Activated CD4-positive, alpha-beta memory T cell treated with anti-CD3 and anti-CD28 coated beads for 36 hours (primary cell): Measurements from ENCODE around the gene MARCHF9. TPM values are rescaled to one million over a fixed set of nuclear protein-coding genes. Genes with fewer than 3 reads are reported as not detected.

Experiments used
- CTCF ChIA-PET: fragments of 350-600 bp; sonication (Branson Sonifier 250); formaldehyde crosslinking; loops from one replicate; lab custom pipeline; 2021; ENCODE audit warnings: antibody characterized with exemption, inconsistent platforms; lab: Charles Lee
- POLR2A ChIA-PET: fragments of 350-600 bp; sonication (Branson Sonifier 250); formaldehyde crosslinking; loops from one replicate; lab custom pipeline; 2021; ENCODE audit warnings: antibody characterized with exemption; lab: Charles Lee
- DNase-seq: peaks from one replicate; pipeline ENCODE4 v3.0.0-alpha.2; 2020
- H3K27ac Mint-ChIP-seq: one replicate; pipeline ENCODE4 v1.8.0; 2021; ENCODE audit warnings: mixed read lengths
- H3K27me3 Mint-ChIP-seq: one replicate; pipeline ENCODE4 v1.8.0; 2021; ENCODE audit warnings: mixed read lengths
- H3K36me3 Mint-ChIP-seq: one replicate; pipeline ENCODE4 v1.8.0; 2021; ENCODE audit warnings: mixed read lengths
- H3K4me1 Mint-ChIP-seq: one replicate; pipeline ENCODE4 v1.8.0; 2021; ENCODE audit warnings: low read depth, mixed read lengths
- H3K4me3 Mint-ChIP-seq: one replicate; pipeline ENCODE4 v1.8.0; 2021; ENCODE audit warnings: mild to moderate bottlenecking, mixed read lengths
- H3K9me3 Mint-ChIP-seq: one replicate; pipeline ENCODE4 v1.8.0; 2021; ENCODE audit warnings: mixed read lengths
- intact Hi-C: fragments of 100-400 bp; cut with micrococcal nuclease; formaldehyde crosslinking; loops from one replicate; pipeline ENCODE4 v1.15.1; 2023
- total RNA-seq, 2 experiments: library from RNA; stranded (reverse); gene quantifications; one replicate each; pipeline ENCODE4 v1.2.3, GENCODE V29; 2021

Gene MARCHF9
- total RNA-seq, 2 experiments from 2014 or later, result 20.9 to 21.2 TPM

DNA sequence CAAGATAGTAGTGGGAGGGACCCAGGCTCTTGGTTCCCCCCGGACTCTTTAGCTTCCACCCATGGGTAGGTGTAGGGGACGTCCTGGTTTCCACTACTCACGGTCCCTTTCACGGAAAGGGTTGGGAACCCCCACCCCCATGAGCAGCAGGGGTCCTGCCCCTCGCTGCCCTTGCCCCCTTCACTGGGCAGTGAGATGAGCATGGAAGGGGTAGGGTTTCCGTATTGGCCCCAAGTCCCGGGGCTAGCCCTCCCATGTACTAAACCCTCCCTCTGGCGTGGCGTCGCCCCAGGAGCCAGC is 29.1 kb upstream of the MARCHF9 start:
- Mint-ChIP-seq H3K4me1 (no peaks in the 10 kb centered on the region), H3K36me3 (peaks cover 36% of the 10 kb centered on the region), H3K27ac (no peak overlapping the region), H3K9me3 (no peaks in the 10 kb centered on the region), H3K4me3 (no peak overlapping the region), H3K27me3 (no peaks in the 10 kb centered on the region)
- CTCF ChIA-PET, result interaction anchor here (1.0 to 2.1 kb wide), 2 partner anchors 9 to 16 kb away, joined by 3 to 5 read pairs; no protein-coding TSS in a partner anchor
- intact Hi-C loops, result no loop called here
- DNase-seq, result no peak
- POLR2A ChIA-PET, result no interaction called here

GRCh38 chr12:57726151-57726883 is 28.6 kb upstream of the MARCHF9 start:
- Mint-ChIP-seq H3K4me3 (no peak overlapping the region), H3K36me3 (peaks cover 40% of the 10 kb centered on the region), H3K27me3 (no peaks in the 10 kb centered on the region), H3K9me3 (no peaks in the 10 kb centered on the region), H3K27ac (no peak overlapping the region), H3K4me1 (no peaks in the 10 kb centered on the region)
- ChIA-PET POLR2A (no interaction called here), CTCF (interaction anchor here (1.0 to 2.1 kb wide), 2 partner anchors 8 to 15 kb away, joined by 3 to 5 read pairs; no protein-coding TSS in a partner anchor)
- peak; percentile 32 for DNase-seq
- intact Hi-C loops, result no loop called here

- intact Hi-C loops, result no loop called here
- CTCF ChIA-PET, result interaction anchor here (2.1 kb wide), 1 partner anchor 7 kb away, joined by 5 read pairs; no protein-coding TSS in a partner anchor
These were observed 27.8 kb upstream of the MARCHF9 start for GRCh38 chr12:57726884-57727757.

GRCh38 chr12:57727758-57728395 is 27.0 kb upstream of the MARCHF9 start:
- intact Hi-C loops, result no loop called here
- ChIA-PET POLR2A (no interaction called here), CTCF (no interaction called here)
- H3K27me3 Mint-ChIP-seq, result no peaks in the 10 kb centered on the region
- no peaks in the 10 kb centered on the region for H3K9me3 Mint-ChIP-seq
- no peak overlapping the region for H3K27ac Mint-ChIP-seq
- no peaks in the 10 kb centered on the region for H3K4me1 Mint-ChIP-seq
- no peak overlapping the region for H3K4me3 Mint-ChIP-seq
- DNase-seq, result no peak
- peaks cover 49% of the 10 kb centered on the region for H3K36me3 Mint-ChIP-seq

More at GRCh38 chr12:57726884-57727757, 27.8 kb upstream of the MARCHF9 start:
- Mint-ChIP-seq H3K27me3 (no peaks in the 10 kb centered on the region), H3K4me3 (no peak overlapping the region), H3K27ac (no peak overlapping the region), H3K9me3 (no peaks in the 10 kb centered on the region), H3K4me1 (no peaks in the 10 kb centered on the region), H3K36me3 (peaks cover 41% of the 10 kb centered on the region)
- no peak for DNase-seq
- POLR2A ChIA-PET, result no interaction called here

- Mint-ChIP-seq H3K4me3 (no peak overlapping the region), H3K36me3 (peaks cover 55% of the 10 kb centered on the region), H3K9me3 (no peaks in the 10 kb centered on the region), H3K4me1 (no peaks in the 10 kb centered on the region), H3K27ac (no peak overlapping the region), H3K27me3 (no peaks in the 10 kb centered on the region)
- ChIA-PET CTCF (no interaction called here), POLR2A (interaction anchor here (0.6 kb wide), 1 partner anchor 15 kb away, joined by 7 read pairs; no protein-coding TSS in a partner anchor)
- intact Hi-C loops, result no loop called here
- no peak for DNase-seq
These were observed 25.5 kb upstream of the MARCHF9 start for GRCh38 chr12:57729321-57729844.

DNA sequence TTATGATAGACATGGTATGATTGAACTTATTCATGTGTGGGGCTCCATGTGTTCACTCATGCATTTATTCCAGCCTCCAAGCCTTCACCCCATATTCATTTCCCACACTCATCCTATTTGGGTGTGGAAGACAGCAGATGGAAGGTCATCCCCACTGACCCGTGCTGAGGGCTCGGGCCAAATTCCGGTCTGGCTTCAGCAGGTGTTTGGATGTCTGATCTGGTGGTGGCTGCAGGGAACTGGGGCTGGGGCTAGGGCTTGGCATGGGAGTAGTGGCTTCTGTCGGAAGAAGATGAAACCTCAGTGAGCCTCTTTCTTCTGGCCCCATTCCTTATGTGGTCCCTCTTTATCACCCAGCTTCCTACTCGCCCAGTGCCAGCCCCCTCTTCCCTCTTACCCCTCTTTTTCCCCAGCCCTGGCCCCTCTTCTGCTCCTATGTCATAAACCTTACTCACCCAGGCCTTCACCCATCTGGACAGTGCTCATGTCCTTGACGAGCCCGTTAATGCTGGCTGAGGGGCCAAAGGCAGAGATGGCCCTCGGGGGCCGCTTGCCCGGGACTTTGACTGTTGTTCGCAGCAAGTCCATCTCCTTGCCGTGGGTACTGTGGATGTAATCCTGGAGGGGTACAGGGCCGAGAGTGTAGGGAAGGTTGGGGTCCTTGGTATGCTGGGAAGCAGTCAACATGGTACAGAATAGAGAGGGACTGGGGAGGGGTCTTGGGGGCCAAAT is 24.4 kb upstream of the MARCHF9 start:
- intact Hi-C loops, result no loop called here
- POLR2A ChIA-PET, result no interaction called here
- no peak for DNase-seq
- no peaks in the 10 kb centered on the region for H3K9me3 Mint-ChIP-seq
- CTCF ChIA-PET, result no interaction called here
- H3K36me3 Mint-ChIP-seq, result peaks cover 58% of the 10 kb centered on the region
- H3K27me3 Mint-ChIP-seq, result no peaks in the 10 kb centered on the region
- no peak overlapping the region for H3K27ac Mint-ChIP-seq
- H3K4me1 Mint-ChIP-seq, result peaks cover 3% of the 10 kb centered on the region
- H3K4me3 Mint-ChIP-seq, result no peak overlapping the region

DNA sequence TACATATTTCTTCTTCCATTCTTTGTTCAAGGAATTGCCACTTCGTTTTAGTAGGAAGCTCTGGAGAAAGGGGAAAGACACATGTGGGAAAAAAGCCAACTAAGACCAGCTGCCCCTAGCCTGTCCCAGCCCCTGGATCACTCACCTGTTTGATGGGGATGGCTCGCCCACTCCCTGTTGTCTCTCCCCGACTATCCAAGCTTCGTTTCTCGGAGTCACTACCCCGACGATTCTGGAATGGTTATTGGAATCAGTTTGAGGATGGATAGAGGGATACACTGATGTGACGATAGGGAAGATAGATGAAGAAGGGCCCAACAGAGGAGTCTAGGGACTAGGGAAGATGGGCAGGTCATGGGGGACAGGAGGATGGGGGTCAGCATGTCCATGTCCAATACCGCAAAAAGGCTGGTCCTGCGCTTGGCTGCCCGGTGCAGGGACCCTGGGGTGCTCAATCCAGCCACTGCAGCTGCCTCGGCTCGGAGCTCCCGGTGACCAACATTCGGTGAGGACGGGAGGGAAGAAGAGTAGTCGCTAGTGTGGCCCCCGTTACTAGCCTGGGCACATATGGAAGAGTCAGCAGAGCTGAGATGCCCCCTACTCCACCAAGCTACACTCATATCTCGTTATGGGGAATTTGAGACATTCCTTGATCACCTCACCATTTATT is 23.4 kb upstream of the MARCHF9 start:
- intact Hi-C loops, result no loop called here
- peaks cover 6% of the 10 kb centered on the region for H3K4me1 Mint-ChIP-seq
- peaks cover 54% of the 10 kb centered on the region for H3K36me3 Mint-ChIP-seq
- POLR2A ChIA-PET, result no interaction called here
- CTCF ChIA-PET, result no interaction called here
- H3K27me3 Mint-ChIP-seq, result no peaks in the 10 kb centered on the region
- H3K9me3 Mint-ChIP-seq, result no peaks in the 10 kb centered on the region
- no peak for DNase-seq
- H3K27ac Mint-ChIP-seq, result no peak overlapping the region
- no peak overlapping the region for H3K4me3 Mint-ChIP-seq

DNA sequence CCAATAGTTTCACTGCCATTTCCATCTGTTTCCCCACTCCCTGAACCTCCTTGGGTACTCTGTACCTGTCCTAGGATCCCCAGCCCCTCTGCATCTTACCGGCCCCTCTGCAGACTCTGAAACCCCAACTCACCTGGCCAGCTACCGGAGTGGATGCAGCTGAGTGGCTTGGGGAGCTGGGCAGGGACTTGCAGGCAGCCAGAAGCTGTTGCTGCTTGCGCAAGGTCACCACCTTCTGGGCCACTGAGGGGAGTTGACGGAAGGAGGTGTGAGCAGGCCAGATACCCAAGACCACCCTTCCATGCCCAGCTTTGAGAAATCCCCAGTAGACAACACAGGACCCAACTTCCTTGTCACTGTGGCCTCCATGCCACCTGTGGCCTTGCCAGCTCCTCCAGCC is 22.6 kb upstream of the MARCHF9 start:
- Mint-ChIP-seq H3K36me3 (peaks cover 58% of the 10 kb centered on the region), H3K27ac (no peak overlapping the region), H3K4me3 (no peak overlapping the region), H3K27me3 (no peaks in the 10 kb centered on the region), H3K4me1 (peaks cover 10% of the 10 kb centered on the region), H3K9me3 (no peaks in the 10 kb centered on the region)
- ChIA-PET CTCF (interaction anchor here (0.9 kb wide), 1 partner anchor 51 kb away, joined by 3 read pairs; the partner anchor contains the start of gene TSFM), POLR2A (no interaction called here)
- intact Hi-C loops, result no loop called here
- no peak for DNase-seq

- H3K4me1 Mint-ChIP-seq, result peaks cover 10% of the 10 kb centered on the region
- no peak for DNase-seq
- ChIA-PET CTCF (interaction anchor here (0.9 kb wide), 1 partner anchor 50 kb away, joined by 3 read pairs; the partner anchor contains the start of gene TSFM), POLR2A (no interaction called here)
- no peaks in the 10 kb centered on the region for H3K9me3 Mint-ChIP-seq
- peaks cover 52% of the 10 kb centered on the region for H3K36me3 Mint-ChIP-seq
- no peaks in the 10 kb centered on the region for H3K27me3 Mint-ChIP-seq
- intact Hi-C loops, result no loop called here
- H3K4me3 Mint-ChIP-seq, result no peak overlapping the region
- peak overlapping the region; percentile 30 for H3K27ac Mint-ChIP-seq
These were observed 21.9 kb upstream of the MARCHF9 start for GRCh38 chr12:57732726-57733593.

GRCh38 chr12:57733928-57734327 is 21.0 kb upstream of the MARCHF9 start:
- H3K9me3 Mint-ChIP-seq, result no peaks in the 10 kb centered on the region
- peaks cover 47% of the 10 kb centered on the region for H3K36me3 Mint-ChIP-seq
- DNase-seq, result no peak
- intact Hi-C loops, result no loop called here
- H3K27me3 Mint-ChIP-seq, result no peaks in the 10 kb centered on the region
- H3K4me3 Mint-ChIP-seq, result no peak overlapping the region
- ChIA-PET CTCF (interaction anchor here (1.3 kb wide), 1 partner anchor 8 kb away, joined by 5 read pairs; no protein-coding TSS in a partner anchor), POLR2A (no interaction called here)
- H3K4me1 Mint-ChIP-seq, result peaks cover 12% of the 10 kb centered on the region
- H3K27ac Mint-ChIP-seq, result no peak overlapping the region
